HepG2 (cell line): ENCODE measurements around the gene VWA7. TPM values are rescaled to one million over a fixed set of nuclear protein-coding genes. Genes with fewer than 3 reads are reported as not detected.

Source experiments
- ATF3 ChIP-seq: sonication (generic); formaldehyde crosslinking; IDR thresholded peaks from 2 replicates; pipeline ENCODE4 v1.4.0; 2020; ENCODE audit warnings: missing genetic modification reagents
- ATF6 ChIP-seq: sonication (generic); formaldehyde crosslinking; conservative IDR thresholded peaks from 2 replicates; pipeline ENCODE4 v1.4.0; 2020; ENCODE audit warnings: missing genetic modification reagents
- FOXP1 ChIP-seq, 2 experiments: fragments of 450-650 bp in 1 of 2; IDR thresholded peaks; 2 replicates each; pipeline ENCODE4 v1.6.1; 2017 to 2018; ENCODE audit warnings: antibody characterized with exemption in 1 of 2
- MNT ChIP-seq: fragments of 450-650 bp; IDR thresholded peaks from 2 replicates; pipeline ENCODE4 v1.6.1; 2016
- NCOA5 ChIP-seq: sonication (generic); formaldehyde crosslinking; IDR thresholded peaks from 2 replicates; pipeline ENCODE4 v1.4.0; 2020; ENCODE audit warnings: missing genetic modification reagents
- NR2F2 ChIP-seq: IDR thresholded peaks from 2 replicates; pipeline ENCODE4 v1.6.1; 2012; ENCODE audit warnings: low read depth, inconsistent platforms, borderline replicate concordance
- PRDM4 ChIP-seq: sonication (generic); formaldehyde crosslinking; IDR thresholded peaks from 2 replicates; pipeline ENCODE4 v1.9.0; 2021; ENCODE audit warnings: missing genetic modification reagents, borderline replicate concordance
- TCF7L2 ChIP-seq: IDR thresholded peaks from 2 replicates; pipeline ENCODE4 v1.6.1; 2011; ENCODE audit warnings: mild to moderate bottlenecking, low read depth, low read length, moderate library complexity
- TGIF2 ChIP-seq: IDR thresholded peaks from 2 replicates; pipeline ENCODE4 v1.6.1; 2016; ENCODE audit warnings: control low read depth, missing compliant biosample characterization
- ZNF503 ChIP-seq: sonication (generic); formaldehyde crosslinking; IDR thresholded peaks from 2 replicates; pipeline ENCODE4 v1.4.0; 2020; ENCODE audit warnings: missing genetic modification reagents
- ZNF598 ChIP-seq: sonication (generic); formaldehyde crosslinking; IDR thresholded peaks from 2 replicates; pipeline ENCODE4 v1.5.1; 2020; ENCODE audit warnings: mild to moderate bottlenecking, missing genetic modification reagents, borderline replicate concordance
- ZNF7 ChIP-seq: IDR thresholded peaks from 2 replicates; pipeline ENCODE4 v1.6.1; 2016; ENCODE audit warnings: missing biosample characterization, missing genetic modification reagents
- ZSCAN21 ChIP-seq: sonication (generic); formaldehyde crosslinking; IDR thresholded peaks from 2 replicates; pipeline ENCODE4 v1.8.0; 2022; ENCODE audit warnings: mild to moderate bottlenecking, missing genetic modification reagents, moderate library complexity, borderline replicate concordance
- ZSCAN30 ChIP-seq: sonication (generic); formaldehyde crosslinking; IDR thresholded peaks from 2 replicates; pipeline ENCODE4 v1.5.0; 2020; ENCODE audit warnings: mild to moderate bottlenecking, missing genetic modification reagents
- polyA plus RNA-seq, 8 experiments: library from polyadenylated mRNA; depleted of rRNA in 3 of 8; stranded (reverse) in 7 of 8; unstranded in 1 of 8; fragments of >200 nt; fragmentation: Illumina TruSeq in 4 of 8; extraction: Trizol in 4 of 8; gene quantifications; 2 replicates each; pipeline versions ENCODE4 v1.2.1 to v1.2.3, GENCODE V29; 2011 to 2016; ENCODE audit warnings: low read depth in 4 of 8, missing spikeins in 1 of 8, mixed read lengths in 1 of 8; ENCODE audit not compliant: insufficient read depth in 1 of 8
- total RNA-seq, 5 experiments: library from RNA; depleted of rRNA; stranded (reverse); fragments of >200 nt; fragmentation: Illumina TruSeq; extraction: Trizol; gene quantifications; 2 replicates each; pipeline ENCODE4 v1.2.3, GENCODE V29; 2016; ENCODE audit warnings: low read depth in 1 of 5
- TF ChIP-seq, protein P1 (sequence below): sonication (generic); formaldehyde crosslinking; IDR thresholded peaks from 2 replicates; pipeline ENCODE4 v1.5.0; 2020; ENCODE audit warnings: mild to moderate bottlenecking, missing genetic modification reagents

Gene VWA7
- total and polyA plus RNA-seq, 2 of the 13 experiments (the other 11 are each of a cell fraction or from before 2014, with no cell fraction given) = 0.86 to 3.3 TPM

GRCh38 chr6:31769684-31770371 lies 7.3 kb downstream of the VWA7 start (continued):
- no peak for TF ChIP-seq ZNF503
- TF ChIP-seq MNT = no peak
- no peak for TF ChIP-seq NCOA5 (CRISPR knock-in tag)
- TF ChIP-seq ZNF7 (CRISPR knock-in tag) = no peak
- TF ChIP-seq TGIF2 (CRISPR knock-in tag) = 0 out of 2 replicates have a peak, but pooled peaks have one; percentile 57
- TF ChIP-seq ATF6 = no peak; the same call in 1 of the 2 replicates
- no peak for TF ChIP-seq ZNF598
- no peak for TF ChIP-seq FOXP1 (IDR thresholded peaks at IDR 0.05)
- TF ChIP-seq FOXP1 (CRISPR knock-in tag; IDR thresholded peaks at IDR 0.05) = no peak
- TF ChIP-seq ZSCAN30 = no peak
- TF ChIP-seq PRDM4 (CRISPR knock-in tag) = no peak
- TF ChIP-seq ATF3 (CRISPR knock-in tag) = 0 out of 2 replicates have a peak, but pooled peaks have one; percentile 15
- TF ChIP-seq TCF7L2 = no peak
- no peak for TF ChIP-seq NR2F2
- TF ChIP-seq, protein P1, sequence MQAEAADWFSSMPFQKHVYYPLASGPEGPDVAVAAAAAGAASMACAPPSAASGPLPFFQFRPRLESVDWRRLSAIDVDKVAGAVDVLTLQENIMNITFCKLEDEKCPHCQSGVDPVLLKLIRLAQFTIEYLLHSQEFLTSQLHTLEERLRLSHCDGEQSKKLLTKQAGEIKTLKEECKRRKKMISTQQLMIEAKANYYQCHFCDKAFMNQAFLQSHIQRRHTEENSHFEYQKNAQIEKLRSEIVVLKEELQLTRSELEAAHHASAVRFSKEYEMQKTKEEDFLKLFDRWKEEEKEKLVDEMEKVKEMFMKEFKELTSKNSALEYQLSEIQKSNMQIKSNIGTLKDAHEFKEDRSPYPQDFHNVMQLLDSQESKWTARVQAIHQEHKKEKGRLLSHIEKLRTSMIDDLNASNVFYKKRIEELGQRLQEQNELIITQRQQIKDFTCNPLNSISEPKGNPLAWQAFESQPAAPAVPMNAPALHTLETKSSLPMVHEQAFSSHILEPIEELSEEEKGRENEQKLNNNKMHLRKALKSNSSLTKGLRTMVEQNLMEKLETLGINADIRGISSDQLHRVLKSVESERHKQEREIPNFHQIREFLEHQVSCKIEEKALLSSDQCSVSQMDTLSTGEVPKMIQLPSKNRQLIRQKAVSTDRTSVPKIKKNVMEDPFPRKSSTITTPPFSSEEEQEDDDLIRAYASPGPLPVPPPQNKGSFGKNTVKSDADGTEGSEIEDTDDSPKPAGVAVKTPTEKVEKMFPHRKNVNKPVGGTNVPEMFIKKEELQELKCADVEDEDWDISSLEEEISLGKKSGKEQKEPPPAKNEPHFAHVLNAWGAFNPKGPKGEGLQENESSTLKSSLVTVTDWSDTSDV = no peak
- TF ChIP-seq ZSCAN21 = no peak
